Daoy (cell line): Measurements from ENCODE around the gene USF2. TPM values are rescaled to one million over a fixed set of nuclear protein-coding genes. Genes with fewer than 3 reads are reported as not detected.

Experiments
- DNase-seq: peaks from one replicate; pipeline ENCODE4 v3.0.0-alpha.2; 2015; ENCODE audit warnings: low read depth
- total RNA-seq: library from RNA; depleted of rRNA; stranded (reverse); fragments of >200 nt; shearing (Covaris generic); gene quantifications from 2 replicates; pipeline ENCODE4 v1.2.3, GENCODE V29; 2014

USF2 gene
- total RNA-seq, 1 experiment from 2014 or later, result 57.8 TPM

DNA sequence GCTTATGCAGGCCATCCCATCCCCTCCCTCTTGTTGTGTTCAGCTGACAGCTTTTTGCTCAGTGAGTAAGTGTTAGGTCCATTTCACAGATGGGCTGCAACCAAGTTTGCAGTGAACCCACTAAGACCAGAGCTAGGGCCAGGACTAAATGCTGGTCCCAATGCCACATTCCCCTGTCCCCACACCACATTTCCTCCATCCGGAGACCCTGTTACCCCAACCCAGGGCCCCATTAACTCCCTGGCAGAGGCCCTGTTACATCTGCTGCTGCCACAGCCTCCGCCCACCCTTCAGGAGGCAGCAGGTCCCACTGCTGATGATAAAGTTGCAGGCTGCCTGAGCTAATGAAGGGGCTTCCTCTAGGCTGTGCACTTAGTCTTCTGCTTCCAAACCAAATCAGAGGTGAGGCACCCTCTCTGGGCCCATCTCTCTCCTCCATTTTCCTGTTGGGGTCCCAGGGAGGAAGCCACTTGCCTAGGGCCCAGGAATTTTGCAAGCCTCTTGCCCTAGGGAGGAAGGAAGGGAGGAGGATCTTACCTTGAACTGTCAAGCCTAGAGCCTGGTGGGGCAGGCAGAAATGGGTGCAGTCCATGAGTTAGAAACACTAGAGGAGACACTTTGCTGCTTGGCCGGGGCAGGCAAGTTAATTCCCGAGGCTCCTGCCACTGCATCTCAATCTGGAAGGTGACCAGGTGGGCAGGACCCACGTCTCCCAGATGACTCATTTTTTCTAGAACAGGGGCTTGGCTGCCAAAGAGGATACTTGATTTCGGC is 3.4 kb upstream of the USF2 start:
- DNase-seq, result no peak

DNA sequence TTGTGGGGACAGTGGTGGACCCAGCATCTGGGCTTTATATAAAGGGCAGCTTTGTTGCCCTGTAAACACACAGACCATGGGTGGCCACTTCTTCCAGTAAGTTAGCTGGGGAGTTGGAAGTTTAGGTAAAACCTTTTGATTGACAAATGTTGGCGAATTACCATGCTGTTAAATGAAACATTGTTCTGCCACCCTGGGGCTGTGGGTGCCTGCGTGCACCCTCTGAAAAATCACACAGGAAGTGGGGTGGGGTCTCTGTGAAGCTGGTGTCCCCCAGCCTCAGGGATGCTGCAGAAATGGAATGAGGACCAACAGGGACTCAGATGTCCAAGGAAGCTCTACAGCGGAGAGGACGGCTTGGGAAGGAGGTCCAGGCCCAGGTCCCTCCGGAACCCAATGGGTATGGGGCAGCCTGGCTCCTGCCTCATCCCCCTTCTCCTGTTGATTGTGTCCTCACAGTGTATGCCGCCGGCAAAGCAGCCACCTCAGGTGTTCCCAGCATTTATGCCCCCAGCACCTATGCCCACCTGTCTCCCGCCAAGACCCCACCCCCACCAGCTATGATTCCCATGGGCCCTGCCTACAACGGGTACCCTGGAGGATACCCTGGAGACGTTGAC is 2.8 kb upstream of the USF2 start:
- no peak for DNase-seq

DNA sequence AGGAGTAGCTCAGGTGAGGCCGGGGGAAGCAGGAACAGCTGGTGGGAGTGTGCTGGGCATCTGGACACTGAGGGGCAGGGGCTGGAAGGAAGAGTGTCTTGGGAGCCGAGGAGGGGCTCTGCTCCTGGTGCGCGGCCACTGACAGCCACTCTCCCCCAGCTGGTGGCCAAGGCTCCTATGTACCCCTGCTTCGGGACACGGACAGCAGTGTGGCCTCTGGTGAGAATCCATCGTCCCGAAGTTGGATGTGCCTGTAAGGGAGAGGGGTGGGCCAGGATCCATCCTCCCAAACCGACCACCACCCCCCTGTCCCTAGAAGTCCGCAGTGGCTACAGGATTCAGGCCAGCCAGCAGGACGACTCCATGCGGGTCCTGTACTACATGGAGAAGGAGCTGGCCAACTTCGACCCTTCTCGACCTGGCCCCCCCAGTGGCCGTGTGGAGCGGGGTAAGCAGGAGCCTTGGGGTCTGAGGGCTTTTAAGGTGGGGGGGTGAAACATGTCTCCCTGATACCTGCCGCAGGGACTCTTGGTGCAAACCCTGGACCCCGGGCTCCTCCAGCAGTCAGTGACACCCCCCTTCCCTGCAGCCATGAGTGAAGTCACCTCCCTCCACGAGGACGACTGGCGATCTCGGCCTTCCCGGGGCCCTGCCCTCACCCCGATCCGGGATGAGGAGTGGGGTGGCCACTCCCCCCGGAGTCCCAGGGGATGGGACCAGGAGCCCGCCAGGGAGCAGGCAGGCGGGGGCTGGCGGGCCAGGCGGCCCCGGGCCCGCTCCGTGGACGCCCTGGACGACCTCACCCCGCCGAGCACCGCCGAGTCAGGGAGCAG is 2.0 kb upstream of the USF2 start:
- no peak for DNase-seq

GRCh38 chr19:35267353-35267817 is 1.4 kb upstream of the USF2 start:
- peak; percentile 51 for DNase-seq

DNA sequence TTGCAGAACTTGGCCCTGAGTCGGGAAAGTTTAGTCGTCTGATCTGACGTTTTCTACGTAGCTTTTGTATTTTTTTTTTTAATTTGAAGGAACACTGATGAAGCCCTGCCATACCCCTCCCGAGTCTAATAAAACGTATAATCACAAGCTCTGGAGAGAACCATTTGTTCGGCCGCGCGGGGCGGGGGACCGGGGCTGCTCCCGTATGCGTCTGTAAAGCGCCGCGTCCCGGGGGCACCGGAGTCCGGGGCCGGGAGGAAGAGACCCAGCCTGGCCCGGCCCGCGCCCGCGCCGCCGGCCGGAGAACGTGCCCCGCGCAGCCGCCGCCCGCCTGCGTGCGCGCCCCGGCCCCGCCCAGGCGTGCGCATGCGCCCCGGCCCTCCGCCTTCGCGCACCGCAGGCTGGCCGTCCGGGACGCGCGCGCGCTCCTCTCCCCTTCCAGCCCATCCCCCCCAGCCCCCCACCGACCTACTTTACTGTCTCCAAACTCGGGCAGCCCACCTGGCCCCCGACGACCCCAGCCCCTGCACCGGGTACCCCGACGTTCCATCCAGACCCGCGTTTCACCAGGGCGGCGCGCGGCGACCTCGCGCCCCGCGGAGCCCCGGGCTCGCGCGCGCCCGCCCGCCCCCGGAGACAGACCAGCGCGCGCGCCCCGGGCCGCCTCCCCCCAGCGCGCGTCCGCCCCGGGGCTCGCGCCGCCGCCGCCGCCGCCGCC is 785 bp upstream of the USF2 start:
- peak; percentile 89 for DNase-seq

- DNase-seq, result peak; percentile 91
Observed at GRCh38 chr19:35269438-35270117, 816 bp downstream of the USF2 start.

GRCh38 chr19:35270381-35270811 is 1.6 kb downstream of the USF2 start:
- no peak for DNase-seq

DNA sequence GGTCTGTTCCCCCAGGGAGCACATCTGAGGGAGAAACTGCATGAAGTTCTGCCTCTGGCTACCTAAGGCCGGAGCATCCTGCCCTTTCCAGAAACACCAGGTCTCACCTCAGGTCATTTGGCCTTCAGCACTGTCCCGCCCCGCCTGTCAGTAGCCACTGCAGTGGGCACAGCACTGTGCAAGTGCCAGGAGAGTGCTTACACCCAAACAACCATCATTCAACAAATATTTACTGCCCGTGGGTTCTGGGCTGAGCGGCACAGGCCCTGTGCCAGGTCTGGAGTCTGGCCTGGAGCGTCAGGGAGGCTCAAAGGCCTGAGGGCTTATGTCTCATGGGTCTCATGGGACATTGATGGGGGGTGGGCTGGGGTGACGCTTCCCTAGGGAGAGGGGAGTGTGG is 2.8 kb downstream of the USF2 start:
- DNase-seq, result no peak

DNA sequence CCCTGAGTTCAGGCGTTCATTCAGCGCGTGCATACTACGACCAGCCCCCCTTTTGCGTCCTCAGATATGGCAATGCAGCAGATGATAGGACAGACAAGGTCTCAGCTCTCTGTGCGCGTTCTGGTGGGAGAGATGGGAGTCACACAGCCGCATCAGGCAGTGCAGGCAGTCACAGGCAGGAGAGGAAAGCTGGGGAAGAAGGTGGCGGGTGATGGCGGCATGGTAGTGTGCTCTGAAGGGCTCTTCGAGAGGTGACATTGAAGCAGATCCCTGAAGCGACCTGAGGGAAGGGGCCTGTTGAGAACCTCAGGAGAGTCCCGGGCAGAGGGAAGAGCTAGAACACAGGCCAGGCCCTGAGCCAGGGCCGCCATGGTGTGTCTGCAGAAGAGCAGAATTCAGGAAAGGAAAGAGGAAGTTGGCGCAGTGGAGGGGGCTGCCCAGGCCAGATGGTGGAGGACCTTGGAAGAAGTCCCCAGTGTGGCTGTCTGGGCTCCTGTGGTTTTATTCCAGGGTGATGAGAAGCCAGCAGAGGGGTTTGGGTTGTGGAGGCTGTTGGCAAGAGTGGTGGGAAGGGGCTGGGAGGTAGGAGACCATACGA is 3.5 kb downstream of the USF2 start:
- no peak for DNase-seq

DNA sequence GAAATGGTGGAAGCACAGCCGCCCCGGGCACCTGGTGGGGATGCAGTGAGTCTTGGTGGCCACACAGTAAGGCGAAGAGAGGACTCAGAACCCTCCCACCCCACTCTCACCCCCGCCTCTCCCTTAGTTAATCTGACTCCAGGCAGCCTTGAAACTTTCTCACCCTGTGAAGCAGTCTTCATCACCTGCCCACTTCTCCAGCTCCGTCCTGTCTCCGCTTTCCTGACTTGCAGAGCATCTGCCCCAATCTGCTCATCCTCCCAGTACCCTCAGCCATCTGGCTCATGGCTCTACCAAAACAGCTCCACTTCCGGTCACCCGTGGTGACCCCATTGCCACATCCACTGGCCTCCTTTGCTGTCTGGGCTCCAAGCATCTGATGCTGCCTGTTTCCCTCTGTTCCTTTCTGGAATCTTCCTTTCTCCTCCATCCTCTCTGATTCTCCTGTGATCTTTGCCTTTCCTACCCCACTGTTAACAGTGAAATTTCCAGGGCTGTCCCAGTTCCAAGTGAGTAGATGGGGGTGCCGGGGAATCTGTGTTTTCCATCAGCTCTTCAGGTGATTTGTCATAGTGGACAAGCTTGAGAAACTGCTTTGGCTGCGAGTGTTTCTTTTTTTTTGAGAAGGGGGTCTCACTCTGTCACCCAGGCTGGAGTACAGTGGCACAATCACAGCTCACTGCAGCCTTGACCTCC is 4.3 kb downstream of the USF2 start:
- no peak for DNase-seq

GRCh38 chr19:35273686-35274259 is 5.0 kb downstream of the USF2 start:
- no peak for DNase-seq

- no peak for DNase-seq
Observed at GRCh38 chr19:35274323-35274722, 5.6 kb downstream of the USF2 start.

DNA sequence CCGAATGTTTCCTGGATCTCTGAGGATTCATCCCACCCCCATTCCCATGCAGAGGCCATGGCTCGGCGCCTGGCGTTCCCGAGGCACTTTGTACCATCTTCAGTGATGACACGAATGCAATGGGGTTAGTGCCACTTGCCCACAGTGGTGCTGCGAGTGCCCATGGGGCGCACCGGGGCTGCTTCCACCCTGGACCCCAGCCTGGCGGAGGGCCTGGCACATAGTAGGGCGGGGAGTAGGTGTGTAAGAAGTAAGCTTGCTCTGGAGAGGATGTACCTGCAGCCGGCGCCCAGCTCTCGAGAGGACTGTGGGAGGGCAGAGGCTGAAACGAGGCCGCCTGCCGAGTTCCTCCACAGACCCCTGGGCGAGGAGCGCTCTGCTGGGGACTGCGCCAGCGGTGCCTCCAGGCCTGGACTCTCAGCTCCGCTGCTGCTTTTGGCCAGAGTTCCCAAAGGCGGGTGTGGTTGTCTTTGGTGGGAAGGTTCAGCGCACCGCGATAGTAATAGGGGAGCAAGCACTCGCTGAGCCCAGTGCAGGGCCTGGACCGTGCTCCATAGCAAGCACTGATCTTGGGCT is 8.0 kb downstream of the USF2 start:
- DNase-seq, result no peak

GRCh38 chr19:35278578-35279284 is 10.0 kb downstream of the USF2 start:
- DNase-seq, result no peak

- DNase-seq, result no peak
Observed at GRCh38 chr19:35279374-35279773, 10.6 kb downstream of the USF2 start.

GRCh38 chr19:35279985-35280821 is 11.4 kb downstream of the USF2 start:
- DNase-seq, result no peak

DNA sequence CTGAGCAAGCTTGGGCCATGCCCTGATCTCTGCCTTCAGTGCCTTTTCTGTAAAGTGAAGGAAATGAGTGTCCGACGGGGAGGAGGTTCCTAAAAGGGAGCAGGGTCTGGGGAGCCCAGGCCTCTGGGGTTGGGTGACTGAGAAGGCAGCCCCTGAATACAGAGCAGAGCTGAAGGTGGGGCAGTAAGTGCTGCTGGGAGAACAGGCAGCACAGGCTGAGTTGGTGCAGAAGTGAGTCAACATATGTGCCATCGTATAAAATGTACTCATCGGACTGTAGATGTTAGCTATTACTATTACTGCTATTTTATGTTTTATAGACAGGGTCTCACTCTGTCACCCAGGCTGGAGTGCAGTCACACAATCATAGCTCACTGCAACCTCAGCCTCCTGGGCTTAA is 12.5 kb downstream of the USF2 start:
- DNase-seq, result no peak
